ENCODE results near the gene CPXM1.
A peak's percentile ranks its signal among the peaks of the same experiment; 100 is the strongest.
"Not testable (repeated sequence)": the region's sequence is repeated elsewhere in the genome, so short reads cannot be mapped to it uniquely, and the experiment has no call there.

The CPXM1 gene

GRCh38 chr20:2800521-2801285, at the start of gene CPXM1:
CPXM1 (minus strand) TSS chr20:2800627; CDS start chr20:2800572, 55 bp downstream.
- DNase-seq = no peak

- no peak for DNase-seq
Measured at GRCh38 chr20:2849529-2849928, 49.1 kb upstream of the CPXM1 start.

- no peak for DNase-seq
Measured at GRCh38 chr20:2847802-2848201, 47.4 kb upstream of the CPXM1 start.

- DNase-seq = no peak
Measured at GRCh38 chr20:2846698-2847097, 46.3 kb upstream of the CPXM1 start.

GRCh38 chr20:2845607-2846006, 45.2 kb upstream of the CPXM1 start:
- DNase-seq = no peak

GRCh38 chr20:2840967-2841531, 40.6 kb upstream of the CPXM1 start:
- no peak for DNase-seq

- peak; percentile 68 for DNase-seq
Measured at GRCh38 chr20:2840138-2840966, 39.9 kb upstream of the CPXM1 start, which contains the start of the genes PCED1A and VPS16. PCED1A (minus strand) TSS chr20:2840655; CDS start chr20:2839912, 743 bp downstream. VPS16 (plus strand) TSS chr20:2840745; CDS start chr20:2840775, 30 bp downstream.

GRCh38 chr20:2839732-2840137, 39.3 kb upstream of the CPXM1 start:
- DNase-seq = no peak

- DNase-seq = no peak
Measured at GRCh38 chr20:2838847-2839671, 38.6 kb upstream of the CPXM1 start.

- DNase-seq = no peak
Measured at GRCh38 chr20:2838170-2838797, 37.9 kb upstream of the CPXM1 start.

GRCh38 chr20:2837221-2837960, 37.0 kb upstream of the CPXM1 start:
- DNase-seq = no peak

GRCh38 chr20:2836035-2836434, 35.6 kb upstream of the CPXM1 start:
- no peak for DNase-seq

- DNase-seq = no peak
Measured at GRCh38 chr20:2835331-2835796, 34.9 kb upstream of the CPXM1 start.

GRCh38 chr20:2834401-2835110, 34.1 kb upstream of the CPXM1 start:
- DNase-seq = no peak

GRCh38 chr20:2833761-2834160, 33.3 kb upstream of the CPXM1 start:
- no peak for DNase-seq

GRCh38 chr20:2831206-2831605, 30.8 kb upstream of the CPXM1 start:
- not testable (repeated sequence) for DNase-seq

GRCh38 chr20:2829376-2829775, 28.9 kb upstream of the CPXM1 start:
- no peak for DNase-seq

- no peak for DNase-seq
Measured at GRCh38 chr20:2826655-2827054, 26.2 kb upstream of the CPXM1 start.

GRCh38 chr20:2825761-2826160, 25.3 kb upstream of the CPXM1 start:
- no peak for DNase-seq

GRCh38 chr20:2822073-2822472, 21.6 kb upstream of the CPXM1 start:
- DNase-seq = no peak
